ENCODE data around the gene CEACAM1. TPM values are rescaled to one million over a fixed set of nuclear protein-coding genes. Genes with fewer than 3 reads are reported as not detected.
A peak's percentile ranks its signal among the peaks of the same experiment; 100 is the strongest.
"Not testable (repeated sequence)": the region's sequence is repeated elsewhere in the genome, so short reads cannot be mapped to it uniquely, and the experiment has no call there.

CEACAM1 gene
- total and polyA plus RNA-seq, 4 experiments from 2014 or later, result 1.3 to 5.5 (median 1.7) TPM

GRCh38 chr19:42466521-42467182, 61.6 kb downstream of the CEACAM1 start:
- H3K4me1 Mint-ChIP-seq, result peaks cover 0 to 5% (median 3%) of the 10 kb centered on the region in 4 donors
- no peak overlapping the region for H3K4me3 Mint-ChIP-seq
- H3K9me3 ChIP-seq (ENCODE audit: control insufficient read depth in 1 of 2, low read length in 2 of 2), result no peaks in the 10 kb centered on the region
- H3K27ac ChIP-seq (ENCODE audit: low read depth, low read length), result no peak overlapping the region
- H3K9me3 Mint-ChIP-seq, result no peaks in the 10 kb centered on the region
- no peak for DNase-seq
- no peaks in the 10 kb centered on the region for H3K36me3 ChIP-seq (ENCODE audit: insufficient read depth, low read length)
- H3K4me1 ChIP-seq (ENCODE audit: insufficient read depth, low read length), result no peaks in the 10 kb centered on the region
- H3K27ac Mint-ChIP-seq, result peak overlapping the region in 2 of 7 donors; percentile 2 to 65
- no peaks in the 10 kb centered on the region for H3K27me3 Mint-ChIP-seq
- no peak overlapping the region for H3K4me3 ChIP-seq (ENCODE audit: low read length in 2 of 2)
- H3K36me3 Mint-ChIP-seq, result no peaks in the 10 kb centered on the region
- ChIA-PET POLR2A (ENCODE audit: partially characterized antibody) (no interaction called here), CTCF (ENCODE audit: partially characterized antibody) (interaction anchor here (1.0 to 1.7 kb wide), 2 partner anchors 26 to 62 kb away, joined by 3 to 5 read pairs; partner anchors contain the start of gene CEACAM1)
- H3K27me3 ChIP-seq (ENCODE audit: insufficient read depth, low read length), result no peaks in the 10 kb centered on the region
- intact Hi-C loops (cut with micrococcal nuclease), result no loop called here

- Histone ChIP-seq H3K9me3 (ENCODE audit: control insufficient read depth in 1 of 2, low read length in 2 of 2) (no peaks in the 10 kb centered on the region), H3K27ac (ENCODE audit: low read depth, low read length) (no peak overlapping the region), H3K4me1 (ENCODE audit: insufficient read depth, low read length) (no peaks in the 10 kb centered on the region), H3K36me3 (ENCODE audit: insufficient read depth, low read length) (no peaks in the 10 kb centered on the region), H3K27me3 (ENCODE audit: insufficient read depth, low read length) (no peaks in the 10 kb centered on the region), H3K4me3 (ENCODE audit: low read length in 2 of 2) (no peak overlapping the region)
- intact Hi-C loops (cut with micrococcal nuclease), result no loop called here
- ChIA-PET CTCF (ENCODE audit: partially characterized antibody) (interaction anchor here (1.1 to 1.7 kb wide), 2 partner anchors 16 to 25 kb away, joined by 3 to 5 read pairs; no protein-coding TSS in a partner anchor), POLR2A (ENCODE audit: partially characterized antibody) (no interaction called here)
- peak overlapping the region in 1 of 7 donors; percentile 3 for H3K27ac Mint-ChIP-seq
- no peaks in the 10 kb centered on the region for H3K9me3 Mint-ChIP-seq
- no peaks in the 10 kb centered on the region for H3K27me3 Mint-ChIP-seq
- DNase-seq, result no peak
- H3K4me3 Mint-ChIP-seq, result no peak overlapping the region
- peaks cover 0 to 5% (median 3%) of the 10 kb centered on the region in 4 donors for H3K4me1 Mint-ChIP-seq
- no peaks in the 10 kb centered on the region for H3K36me3 Mint-ChIP-seq
These were observed 62.4 kb downstream of the CEACAM1 start for GRCh38 chr19:42465827-42466280.

- no peaks in the 10 kb centered on the region for H3K9me3 Mint-ChIP-seq
- H3K27me3 Mint-ChIP-seq, result peaks cover 0 to 2% of the 10 kb centered on the region in 2 donors
- intact Hi-C loops (cut with micrococcal nuclease), result no loop called here
- no peaks in the 10 kb centered on the region for H3K36me3 Mint-ChIP-seq
- H3K27ac Mint-ChIP-seq, result no peak overlapping the region
- Histone ChIP-seq H3K27ac (ENCODE audit: low read depth, low read length) (no peak overlapping the region), H3K4me3 (ENCODE audit: low read length in 2 of 2) (no peak overlapping the region), H3K36me3 (ENCODE audit: insufficient read depth, low read length) (no peaks in the 10 kb centered on the region), H3K27me3 (ENCODE audit: insufficient read depth, low read length) (no peaks in the 10 kb centered on the region), H3K9me3 (ENCODE audit: control insufficient read depth in 1 of 2, low read length in 2 of 2) (no peaks in the 10 kb centered on the region), H3K4me1 (ENCODE audit: insufficient read depth, low read length) (no peaks in the 10 kb centered on the region)
- ChIA-PET POLR2A (ENCODE audit: partially characterized antibody) (no interaction called here), CTCF (ENCODE audit: partially characterized antibody) (interaction anchor here (1.0 kb wide), 1 partner anchor 23 kb away, joined by 3 read pairs; no protein-coding TSS in a partner anchor)
- no peak overlapping the region for H3K4me3 Mint-ChIP-seq
- H3K4me1 Mint-ChIP-seq, result peaks cover 0 to 2% (median 1%) of the 10 kb centered on the region in 4 donors
- no peak for DNase-seq
These were observed 66.5 kb downstream of the CEACAM1 start for GRCh38 chr19:42461700-42462324.

- POLR2A ChIA-PET (ENCODE audit: partially characterized antibody); H3K4me3 Mint-ChIP-seq; H3K36me3 Mint-ChIP-seq; H3K27ac Mint-ChIP-seq; H3K4me1 ChIP-seq (ENCODE audit: insufficient read depth, low read length); DNase-seq; H3K27me3 ChIP-seq (ENCODE audit: insufficient read depth, low read length); H3K27me3 Mint-ChIP-seq; intact Hi-C loops (cut with micrococcal nuclease); H3K36me3 ChIP-seq (ENCODE audit: insufficient read depth, low read length); H3K4me1 Mint-ChIP-seq; H3K9me3 ChIP-seq (ENCODE audit: control insufficient read depth in 1 of 2, low read length in 2 of 2); H3K4me3 ChIP-seq (ENCODE audit: low read length in 2 of 2); H3K9me3 Mint-ChIP-seq; H3K27ac ChIP-seq (ENCODE audit: low read depth, low read length): not testable (repeated sequence)
- CTCF ChIA-PET (ENCODE audit: partially characterized antibody), result interaction anchor here (1.0 kb wide), 1 partner anchor 22 kb away, joined by 3 read pairs; no protein-coding TSS in a partner anchor
These were observed 67.0 kb downstream of the CEACAM1 start for GRCh38 chr19:42461231-42461630.

- H3K27me3 Mint-ChIP-seq, result peaks cover 0 to 2% of the 10 kb centered on the region in 2 donors
- peaks cover 0 to 4% (median 0%) of the 10 kb centered on the region in 4 donors for H3K4me1 Mint-ChIP-seq
- intact Hi-C loops (cut with micrococcal nuclease), result no loop called here
- H3K4me3 Mint-ChIP-seq, result no peak overlapping the region
- H3K4me3 ChIP-seq (ENCODE audit: low read length in 2 of 2), result no peak overlapping the region
- H3K27me3 ChIP-seq (ENCODE audit: insufficient read depth, low read length), result no peaks in the 10 kb centered on the region
- no peaks in the 10 kb centered on the region for H3K9me3 Mint-ChIP-seq
- ChIA-PET POLR2A (ENCODE audit: partially characterized antibody) (interaction anchor here (0.6 to 0.9 kb wide), 2 partner anchors 10 to 68 kb away, joined by 3 read pairs; partner anchors contain the start of gene CEACAM1), CTCF (ENCODE audit: partially characterized antibody) (no interaction called here)
- no peak overlapping the region for H3K27ac Mint-ChIP-seq
- no peak for DNase-seq
- H3K36me3 Mint-ChIP-seq, result no peaks in the 10 kb centered on the region
- no peaks in the 10 kb centered on the region for H3K4me1 ChIP-seq (ENCODE audit: insufficient read depth, low read length)
- H3K27ac ChIP-seq (ENCODE audit: low read depth, low read length), result no peak overlapping the region
- H3K36me3 ChIP-seq (ENCODE audit: insufficient read depth, low read length), result no peaks in the 10 kb centered on the region
- H3K9me3 ChIP-seq (ENCODE audit: control insufficient read depth in 1 of 2, low read length in 2 of 2), result no peaks in the 10 kb centered on the region
These were observed 68.4 kb downstream of the CEACAM1 start for GRCh38 chr19:42459926-42460325.

Other genes starting within 250 kb of the CEACAM1 start
- under 1 TPM; 0.28 to 0.64 TPM for gene PRR19, start 226.3 kb downstream of the CEACAM1 start, total RNA-seq
- gene PRR19, start 226.3 kb downstream of the CEACAM1 start, polyA plus RNA-seq, result under 1 TPM; 0.48 to 0.85 TPM
- 10 to 100 TPM; 17.0 to 17.2 TPM for gene PAFAH1B3, start 225.9 kb downstream of the CEACAM1 start, total RNA-seq
- gene PAFAH1B3, start 225.9 kb downstream of the CEACAM1 start, polyA plus RNA-seq, result 10 to 100 TPM; 35.0 to 43.7 TPM
- gene TMEM145, start 215.2 kb downstream of the CEACAM1 start, total RNA-seq, result not detected
- not detected for gene TMEM145, start 215.2 kb downstream of the CEACAM1 start, polyA plus RNA-seq
- 1 to 10 TPM; 8.6 to 9.5 TPM for gene MEGF8, start 202.8 kb downstream of the CEACAM1 start, total RNA-seq
- under 1 TPM; 0.09 to 0.42 TPM for gene MEGF8, start 202.8 kb downstream of the CEACAM1 start, polyA plus RNA-seq
- not detected for gene CNFN, start 138.2 kb downstream of the CEACAM1 start, total RNA-seq
- under 1 TPM in 1 of 2 donors, not detected in 1; 0.96 TPM for gene CNFN, start 138.2 kb downstream of the CEACAM1 start, polyA plus RNA-seq
- 10 to 100 TPM; 32.5 to 32.6 TPM for gene LIPE, start 101.1 kb downstream of the CEACAM1 start, total RNA-seq
- gene LIPE, start 101.1 kb downstream of the CEACAM1 start, polyA plus RNA-seq, result 1 to 10 TPM; 4.0 to 7.4 TPM
- gene CXCL17, start 85.5 kb downstream of the CEACAM1 start, total RNA-seq, result not detected
- gene CXCL17, start 85.5 kb downstream of the CEACAM1 start, polyA plus RNA-seq, result not detected
- not detected for gene CEACAM8, start 66.4 kb upstream of the CEACAM1 start, total RNA-seq
- gene CEACAM8, start 66.4 kb upstream of the CEACAM1 start, polyA plus RNA-seq, result not detected
- gene PSG3, start 212.0 kb upstream of the CEACAM1 start, total RNA-seq, result not detected
- not detected for gene PSG3, start 212.0 kb upstream of the CEACAM1 start, polyA plus RNA-seq
- gene PSG8, start 237.2 kb upstream of the CEACAM1 start, total RNA-seq, result not detected
- gene PSG8, start 237.2 kb upstream of the CEACAM1 start, polyA plus RNA-seq, result not detected

All from CD4-positive, alpha-beta memory T cell (primary cell).